Upper lobe of right lung (tissue), 1 donor: ENCODE measurements around the gene ANKRD27. TPM values are rescaled to one million over a fixed set of nuclear protein-coding genes. Genes with fewer than 3 reads are reported as not detected.
"Not testable (repeated sequence)": the region's sequence is repeated elsewhere in the genome, so short reads cannot be mapped to it uniquely, and the experiment has no call there.

ENCODE experiments used
- ATAC-seq: fragments of 200-7000 bp; cut with Tn5 transposase; one replicate; pipeline ENCODE4 v1.9.1; 2020; ENCODE audit warnings: mild to moderate bottlenecking, moderate library complexity
- DNase-seq: peaks from one replicate; pipeline ENCODE4 v3.0.0-alpha.2; 2020
- H3K27ac ChIP-seq: fragments of 200-600 bp; one replicate; pipeline ENCODE4 v1.8.0; 2022
- H3K27me3 ChIP-seq: fragments of 200-600 bp; one replicate; pipeline ENCODE4 v1.8.0; 2022; ENCODE audit warnings: mild to moderate bottlenecking
- H3K36me3 ChIP-seq: fragments of 200-600 bp; one replicate; pipeline ENCODE4 v1.8.0; 2022
- H3K4me1 ChIP-seq: fragments of 200-600 bp; one replicate; pipeline ENCODE4 v1.8.0; 2022
- H3K4me3 ChIP-seq: fragments of 200-600 bp; one replicate; pipeline ENCODE4 v1.8.0; 2022; ENCODE audit warnings: mild to moderate bottlenecking
- H3K9me3 ChIP-seq: fragments of 200-600 bp; one replicate; pipeline ENCODE4 v1.8.0; 2022
- CTCF ChIP-seq: fragments of 200-600 bp; IDR thresholded peaks from one replicate; pipeline ENCODE4 v1.8.0; 2022; ENCODE audit warnings: antibody characterized with exemption
- intact Hi-C: fragments of 100-400 bp; cut with DNase I; formaldehyde crosslinking; loops from one replicate; pipeline ENCODE4 v1.11.0; 2022
- total RNA-seq: library from RNA; stranded (reverse); fragmentation: NEBNext Ultra II Directional; extraction: Animal tissue kit (Norgen Biotek cat#: 25700); gene quantifications from one replicate; pipeline ENCODE4 v1.2.1, GENCODE V29; 2021
- donor health status: DM: no; HTN: yes; CAD: no; lungs with severe emphysema.

ANKRD27 gene
- total RNA-seq, 1 donor from 2014 or later: 35.6 TPM

- peaks cover 16% of the 10 kb centered on the region for H3K36me3 ChIP-seq
- H3K27me3 ChIP-seq: no peaks in the 10 kb centered on the region
- no peak overlapping the region for H3K4me3 ChIP-seq
- H3K4me1 ChIP-seq: no peaks in the 10 kb centered on the region
- intact Hi-C loops: no loop called here
- TF ChIP-seq CTCF: no peak
- ATAC-seq (no peak), DNase-seq (no peak)
- no peak overlapping the region for H3K27ac ChIP-seq
- no peaks in the 10 kb centered on the region for H3K9me3 ChIP-seq
Measured at GRCh38 chr19:32661318-32661717, 13.7 kb downstream of the ANKRD27 start.

DNA sequence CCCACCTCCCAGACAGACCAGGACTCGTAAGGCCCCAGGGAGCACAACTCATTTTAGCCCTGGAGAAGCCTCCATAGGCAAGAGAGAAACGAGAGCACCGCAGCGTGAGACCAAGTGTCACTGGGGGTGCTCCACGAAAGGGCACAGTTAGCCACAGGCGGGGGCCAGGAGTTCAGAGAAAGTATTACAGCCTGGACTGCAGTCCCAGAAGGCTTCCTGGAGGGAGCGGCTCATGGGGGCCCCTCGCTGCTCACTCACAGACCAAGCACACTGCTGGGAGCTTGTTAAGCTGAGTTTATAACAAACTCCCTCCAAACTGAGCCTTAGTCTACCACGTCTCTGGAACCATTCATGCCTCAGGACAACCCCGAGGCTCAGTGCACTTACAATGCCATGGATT is 16.5 kb downstream of the ANKRD27 start:
- Histone ChIP-seq H3K27ac (no peak overlapping the region), H3K36me3 (peaks cover 36% of the 10 kb centered on the region), H3K4me3 (no peak overlapping the region), H3K9me3 (no peaks in the 10 kb centered on the region), H3K27me3 (no peaks in the 10 kb centered on the region), H3K4me1 (no peaks in the 10 kb centered on the region)
- DNase-seq: no peak
- ATAC-seq: no peak
- TF ChIP-seq CTCF: no peak
- intact Hi-C loops: no loop called here

- TF ChIP-seq CTCF: no peak
- H3K9me3 ChIP-seq: no peaks in the 10 kb centered on the region
- intact Hi-C loops: no loop called here
- no peak for DNase-seq
- H3K4me1 ChIP-seq: peaks cover under 1% of the 10 kb centered on the region
- peaks cover 36% of the 10 kb centered on the region for H3K36me3 ChIP-seq
- no peak for ATAC-seq
- H3K27me3 ChIP-seq: no peaks in the 10 kb centered on the region
- no peak overlapping the region for H3K27ac ChIP-seq
- H3K4me3 ChIP-seq: no peak overlapping the region
Measured at GRCh38 chr19:32658075-32658474, 16.9 kb downstream of the ANKRD27 start.

DNA sequence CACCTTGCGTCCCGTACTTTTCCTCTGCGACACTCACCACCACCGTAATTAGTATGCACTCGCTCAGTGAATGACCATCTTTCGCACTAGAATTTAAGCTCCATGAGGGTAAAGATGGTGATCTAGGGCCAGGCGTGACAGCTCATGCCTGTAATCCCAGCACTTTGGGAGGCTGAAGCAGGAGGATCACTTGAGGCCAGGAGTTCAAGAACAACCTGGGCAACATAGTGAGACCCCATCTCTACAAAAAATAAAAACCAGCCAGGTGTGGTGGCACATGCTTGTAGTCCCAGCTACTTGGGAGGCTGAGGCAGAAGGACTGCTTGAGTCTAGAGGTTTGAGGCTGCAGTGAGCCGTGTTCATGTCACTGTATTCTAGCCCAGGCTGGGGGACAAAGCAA is 18.6 kb downstream of the ANKRD27 start:
- peaks cover 36% of the 10 kb centered on the region for H3K36me3 ChIP-seq
- H3K4me1 ChIP-seq, H3K4me3 ChIP-seq, intact Hi-C loops, ATAC-seq, DNase-seq, H3K27ac ChIP-seq, H3K27me3 ChIP-seq, H3K9me3 ChIP-seq: not testable (repeated sequence)

DNA sequence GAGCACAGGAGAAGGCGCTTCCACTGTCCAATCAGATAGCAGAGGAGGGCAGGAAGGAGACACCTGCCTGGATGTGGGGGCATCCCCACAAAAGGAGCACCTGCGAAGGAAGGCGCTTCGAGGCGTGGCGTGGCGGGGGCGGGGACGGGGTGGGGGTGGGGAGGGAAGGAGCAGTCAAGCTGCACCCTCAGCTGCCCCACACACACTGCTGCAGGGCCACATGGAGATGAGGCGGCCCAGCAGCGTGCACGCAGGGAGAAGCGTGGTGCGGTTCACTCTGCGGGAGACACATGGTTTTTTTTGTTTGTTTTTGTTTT is 21.4 kb downstream of the ANKRD27 start:
- H3K4me1 ChIP-seq: peaks cover 8% of the 10 kb centered on the region
- DNase-seq (no peak), ATAC-seq (no peak)
- intact Hi-C loops: no loop called here
- H3K27me3 ChIP-seq: no peaks in the 10 kb centered on the region
- no peak for TF ChIP-seq CTCF
- no peak overlapping the region for H3K4me3 ChIP-seq
- H3K36me3 ChIP-seq: peaks cover 48% of the 10 kb centered on the region
- no peaks in the 10 kb centered on the region for H3K9me3 ChIP-seq
- no peak overlapping the region for H3K27ac ChIP-seq

DNA sequence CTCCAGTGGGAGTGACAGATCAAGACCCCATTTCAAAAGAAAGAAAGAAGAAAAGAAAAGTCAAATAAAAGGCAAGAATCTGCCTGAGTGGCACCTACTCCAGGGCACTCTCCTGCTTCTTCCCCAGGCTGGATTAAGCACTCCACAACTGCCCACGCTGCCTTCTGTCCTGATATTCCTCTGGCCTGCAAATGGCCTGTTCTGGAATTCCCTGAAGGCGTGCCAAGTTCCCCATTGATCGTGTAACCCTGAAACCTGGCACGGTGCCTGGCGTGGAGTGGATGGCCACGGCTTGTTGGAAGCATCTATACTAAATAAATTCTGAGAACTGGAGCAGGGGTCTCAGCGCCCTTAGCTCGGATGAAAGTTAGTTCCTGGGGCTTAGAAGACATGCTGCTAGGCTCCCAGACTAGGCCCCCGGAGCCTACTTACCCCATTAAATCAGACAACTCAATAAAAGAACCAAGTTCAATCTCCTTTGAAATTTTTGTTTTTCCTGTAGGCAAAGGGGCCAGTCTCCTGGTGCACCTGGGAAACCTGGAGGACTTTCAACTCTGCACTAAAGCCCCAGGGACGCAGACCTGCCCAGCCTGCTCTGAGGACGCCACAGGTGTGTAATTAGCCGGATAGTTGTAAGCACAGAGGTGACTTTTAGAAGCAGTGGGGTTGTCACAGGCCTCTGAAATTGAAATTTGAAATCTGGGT is 21.9 kb downstream of the ANKRD27 start:
- ATAC-seq (peak; percentile 62), DNase-seq (peak; percentile 83)

GRCh38 chr19:32652331-32652730 is 22.6 kb downstream of the ANKRD27 start:
- DNase-seq, H3K9me3 ChIP-seq, H3K4me3 ChIP-seq, H3K27ac ChIP-seq, H3K27me3 ChIP-seq, H3K4me1 ChIP-seq, ATAC-seq, intact Hi-C loops: not testable (repeated sequence)
- H3K36me3 ChIP-seq: peaks cover 54% of the 10 kb centered on the region

More for the DNA sequence above, 21.9 kb downstream of the ANKRD27 start:
- H3K27me3 ChIP-seq: no peaks in the 10 kb centered on the region
- H3K9me3 ChIP-seq: no peaks in the 10 kb centered on the region
- intact Hi-C loops: no loop called here
- no peak overlapping the region for H3K27ac ChIP-seq
- H3K36me3 ChIP-seq: peaks cover 48% of the 10 kb centered on the region
- no peak for TF ChIP-seq CTCF
- peaks cover 8% of the 10 kb centered on the region for H3K4me1 ChIP-seq
- H3K4me3 ChIP-seq: no peak overlapping the region
